SKM-1 treated with dmso at 0.1 percent for 144 hours (cell line): Measurements from ENCODE around the gene TLE3.
A peak's percentile ranks its signal among the peaks of the same experiment; 100 is the strongest.

ENCODE experiments used
- DNase-seq: peaks from one replicate; lab custom pipeline; 2025; ENCODE audit not compliant: unreplicated experiment; lab: John Stamatoyannopoulos, UW

TLE3 gene

DNA sequence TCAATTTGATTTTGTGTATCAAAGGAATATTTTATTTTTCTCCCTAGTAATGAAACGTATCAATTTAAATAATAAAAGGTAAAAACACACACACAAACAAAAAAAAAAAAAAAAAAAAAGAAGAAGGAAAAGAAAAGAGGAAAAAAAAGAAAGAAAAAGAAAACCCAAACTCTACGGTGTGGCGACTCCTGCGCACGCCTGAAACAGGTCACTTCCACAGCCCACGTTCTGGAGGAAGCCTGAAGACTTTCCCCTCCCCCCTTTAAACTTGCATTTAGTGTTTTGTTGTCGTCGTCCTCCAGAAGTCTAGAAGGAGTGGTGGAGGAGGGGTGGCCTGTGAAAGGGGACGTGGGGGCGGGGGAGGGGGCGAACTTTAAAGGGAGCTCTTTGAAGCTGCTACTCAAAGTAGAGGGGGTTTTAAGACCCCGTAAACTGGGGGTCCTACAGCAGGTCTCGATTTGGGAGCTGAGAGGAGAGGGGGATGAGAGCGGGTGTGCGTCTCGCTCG, 2.3 kb upstream of the TLE3 start:
- DNase-seq: peak; percentile 51

GRCh38 chr15:70099167-70099966, 1.6 kb upstream of the TLE3 start:
- DNase-seq: peak; percentile 97

- no peak for DNase-seq
These were observed 897 bp upstream of the TLE3 start for GRCh38 chr15:70098461-70099166.

GRCh38 chr15:70098153-70098460, 390 bp upstream of the TLE3 start:
- DNase-seq: no peak

DNA sequence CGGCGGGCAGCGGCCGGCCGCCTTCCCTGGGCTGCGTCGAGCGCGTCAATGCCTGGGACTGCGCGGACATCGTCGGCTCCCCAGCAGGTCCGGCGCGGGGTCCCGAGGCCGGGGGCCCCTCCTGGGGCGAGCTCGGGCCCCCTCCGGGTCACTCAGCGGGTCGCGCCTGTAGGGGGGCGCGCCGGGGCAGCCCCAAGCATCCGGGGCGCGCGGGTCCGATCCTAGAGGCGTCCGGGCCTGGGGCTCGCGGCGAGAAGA, 725 bp downstream of the TLE3 start:
- no peak for DNase-seq

GRCh38 chr15:70096215-70097062, 1.3 kb downstream of the TLE3 start:
- DNase-seq: no peak

- no peak for DNase-seq
These were observed 2.1 kb downstream of the TLE3 start for GRCh38 chr15:70095408-70096214.

DNA sequence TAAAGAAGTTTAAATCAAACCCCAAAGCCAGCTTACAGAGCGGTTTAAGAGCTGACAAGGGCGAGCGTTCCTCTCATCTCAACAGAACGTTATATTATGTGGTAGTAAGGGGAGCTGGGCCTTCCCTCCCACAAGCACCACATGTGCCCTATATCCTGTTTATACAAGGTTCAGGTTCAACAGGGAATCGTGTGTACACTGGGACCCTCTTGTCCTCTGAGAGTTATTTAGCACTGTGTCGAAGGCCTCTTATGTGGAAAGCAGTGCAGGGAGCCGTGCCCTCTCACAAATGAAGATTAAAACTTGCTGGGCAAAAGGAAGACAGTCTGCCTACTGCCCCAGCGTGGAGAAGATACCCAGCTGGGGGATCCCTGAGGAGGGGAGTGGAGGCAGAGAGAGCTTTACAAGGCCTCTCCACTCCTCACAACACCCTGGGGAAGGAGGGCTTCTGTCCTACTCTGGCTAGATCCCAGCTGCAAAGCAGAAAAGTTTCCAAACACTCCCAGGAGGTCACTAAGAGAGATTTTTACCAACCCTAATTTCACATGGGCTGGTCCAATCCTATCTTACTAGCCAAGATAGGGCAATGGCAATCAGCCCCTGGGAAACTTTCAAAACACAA, 2.9 kb downstream of the TLE3 start:
- DNase-seq: no peak

- DNase-seq: no peak
These were observed 4.0 kb downstream of the TLE3 start for GRCh38 chr15:70093481-70094319.

- DNase-seq: no peak
These were observed 4.6 kb downstream of the TLE3 start for GRCh38 chr15:70093070-70093469.

DNA sequence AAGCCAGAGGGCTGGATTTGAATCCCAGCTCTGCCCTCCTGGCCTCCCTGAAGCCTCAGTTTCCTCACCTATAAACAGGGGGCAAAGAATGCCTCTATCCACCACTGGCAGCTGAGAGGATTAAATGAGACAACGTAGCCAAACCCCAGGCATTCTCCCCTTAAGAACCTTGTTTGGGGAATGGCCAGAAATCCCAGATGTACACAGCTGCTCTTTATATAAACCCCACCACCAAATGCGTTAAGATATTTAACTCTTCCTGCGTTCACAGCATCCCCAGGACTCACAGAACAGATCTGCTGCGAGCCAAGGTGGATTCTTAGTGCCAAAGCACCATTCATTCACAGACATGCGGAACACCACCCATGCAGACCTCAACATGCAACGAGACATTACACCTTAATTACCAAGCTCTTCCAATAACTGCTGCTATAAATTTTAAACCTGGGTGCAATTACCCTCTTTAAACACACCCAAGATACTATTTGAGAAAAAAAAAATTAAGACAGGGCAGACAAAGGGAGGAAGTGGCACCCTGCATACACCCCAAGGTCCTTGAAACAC, 5.2 kb downstream of the TLE3 start:
- no peak for DNase-seq

GRCh38 chr15:70091726-70092463, 5.8 kb downstream of the TLE3 start:
- no peak for DNase-seq

DNA sequence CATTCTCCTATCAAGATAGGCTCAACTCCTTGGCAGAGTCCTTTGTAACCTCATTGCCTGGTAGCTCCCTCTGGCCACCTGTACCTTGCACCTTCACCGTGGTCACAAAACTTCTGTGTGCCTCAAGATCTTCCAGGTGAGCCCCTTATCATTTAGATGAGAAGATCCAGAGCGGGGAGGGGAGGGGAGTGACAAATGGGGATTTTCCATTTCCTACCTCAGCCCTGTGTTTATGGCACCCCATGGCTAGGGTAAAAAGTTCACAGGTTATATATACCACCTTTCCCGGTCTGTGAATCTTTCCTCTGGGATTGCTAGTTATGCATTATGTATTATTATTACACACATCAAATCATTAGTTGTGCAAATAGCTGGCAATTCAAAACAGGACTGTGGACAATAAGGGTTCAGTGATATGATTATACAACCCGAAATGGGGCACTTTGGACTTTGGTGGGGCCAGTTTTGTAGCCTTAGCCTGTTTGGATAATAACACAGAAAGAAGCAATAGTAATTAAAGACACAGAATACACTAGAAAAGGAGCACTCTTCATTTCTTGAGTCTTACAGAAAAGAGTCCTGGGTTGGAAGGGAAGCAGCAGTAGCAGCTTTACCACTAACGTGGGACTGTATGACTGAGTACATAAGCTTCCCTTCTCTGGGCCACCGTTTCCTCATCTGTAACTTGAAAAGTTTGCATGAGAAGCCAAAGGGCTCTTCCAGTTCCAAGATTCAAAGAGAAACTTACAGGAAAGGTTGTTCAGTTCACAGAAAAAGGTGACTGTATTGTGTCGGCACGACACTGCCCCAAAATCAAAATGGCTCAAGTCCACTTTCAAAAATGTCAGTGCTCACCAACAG, 7.1 kb downstream of the TLE3 start:
- DNase-seq: no peak

- DNase-seq: no peak
These were observed 8.1 kb downstream of the TLE3 start for GRCh38 chr15:70089692-70089971.

DNA sequence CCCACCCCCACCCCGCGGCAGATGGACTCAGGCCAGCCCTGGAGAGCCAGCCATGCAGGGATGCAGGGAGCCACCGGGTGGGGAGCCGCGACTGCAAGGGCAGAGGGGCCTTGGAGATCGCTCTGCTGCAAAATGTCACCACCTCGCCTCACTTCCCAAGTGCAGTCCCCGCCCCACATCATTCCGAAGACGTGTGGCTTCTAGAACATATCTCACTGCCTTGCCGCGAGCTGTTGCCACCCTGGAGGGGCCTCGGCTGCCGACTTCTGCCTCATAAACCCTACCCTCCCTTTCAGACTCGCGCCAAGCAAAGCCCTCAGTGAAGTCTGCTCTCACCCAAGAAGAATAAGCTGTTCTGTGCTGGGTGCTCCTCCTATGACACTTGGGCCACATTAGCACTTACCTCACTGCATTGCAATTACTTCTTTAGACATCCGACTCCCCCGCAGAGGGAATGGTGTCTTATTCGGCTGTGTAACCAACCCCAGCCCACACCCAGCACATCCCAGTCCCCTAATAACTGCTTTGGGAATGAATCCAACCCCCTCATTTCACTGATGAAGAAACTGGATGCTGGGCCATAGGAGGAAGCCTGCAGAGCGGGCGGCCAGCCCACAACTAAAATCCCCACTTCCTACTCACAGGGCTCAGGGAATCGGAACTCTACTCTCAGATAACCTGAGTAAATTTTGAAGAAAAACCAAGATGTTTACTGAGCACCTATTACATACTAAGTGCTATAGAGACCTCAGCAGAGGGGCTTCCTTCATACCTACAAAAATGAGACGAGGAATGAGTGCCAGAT, 8.6 kb downstream of the TLE3 start:
- DNase-seq: no peak

DNA sequence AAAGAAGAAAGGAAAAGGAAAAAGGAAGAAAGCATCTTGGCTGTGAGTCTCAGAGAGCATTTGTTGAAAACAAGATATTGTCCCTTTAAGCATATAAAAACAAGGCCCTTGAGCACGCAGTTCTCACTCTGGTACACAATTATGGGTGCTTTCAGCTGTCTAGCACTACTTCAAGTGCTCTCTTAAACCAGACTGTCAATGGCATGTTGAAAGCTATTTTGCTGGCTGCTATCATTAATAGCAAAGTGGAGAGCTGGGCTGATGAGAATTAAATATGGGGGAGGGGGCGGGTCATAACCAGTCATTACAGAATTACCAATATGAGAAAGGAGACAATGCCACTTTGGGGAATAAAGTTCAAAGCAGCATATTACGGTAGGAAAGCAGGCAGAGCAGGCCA, 9.3 kb downstream of the TLE3 start:
- no peak for DNase-seq

GRCh38 chr15:70087708-70088352, 9.9 kb downstream of the TLE3 start:
- DNase-seq: no peak
